Middle frontal gyrus (tissue), 1 donor: ENCODE results near the gene SLC34A1.
"Not testable (repeated sequence)": the region's sequence is repeated elsewhere in the genome, so short reads cannot be mapped to it uniquely, and the experiment has no call there.

Experiments
- DNase-seq: peaks from one replicate; pipeline ENCODE4 v3.0.0-alpha.2; 2015; ENCODE audit warnings: low spot score; ENCODE audit errors: extremely low spot score

The SLC34A1 gene

GRCh38 chr5:177354711-177355110, 29.5 kb upstream of the SLC34A1 start:
- no peak for DNase-seq

GRCh38 chr5:177355162-177355867, 28.9 kb upstream of the SLC34A1 start:
- no peak for DNase-seq

- DNase-seq: no peak
Measured at GRCh38 chr5:177355868-177356168, 28.4 kb upstream of the SLC34A1 start.

GRCh38 chr5:177356746-177357145, 27.5 kb upstream of the SLC34A1 start:
- DNase-seq: no peak

GRCh38 chr5:177357146-177357458, 27.1 kb upstream of the SLC34A1 start:
- DNase-seq: no peak

- DNase-seq: no peak
Measured at GRCh38 chr5:177357459-177358351, 26.5 kb upstream of the SLC34A1 start, which contains the start of gene RGS14. TSS of gene RGS14 (plus strand) at chr5:177357924. CDS start at chr5:177358025, 101 bp downstream.

- no peak for DNase-seq
Measured at GRCh38 chr5:177358370-177358819, 25.8 kb upstream of the SLC34A1 start.

- no peak for DNase-seq
Measured at GRCh38 chr5:177359451-177359851, 24.8 kb upstream of the SLC34A1 start.

- no peak for DNase-seq
Measured at GRCh38 chr5:177359860-177360259, 24.4 kb upstream of the SLC34A1 start.

- DNase-seq: not testable (repeated sequence)
Measured at GRCh38 chr5:177360740-177361139, 23.5 kb upstream of the SLC34A1 start.

GRCh38 chr5:177361418-177362291, 22.6 kb upstream of the SLC34A1 start:
- DNase-seq: no peak

GRCh38 chr5:177362292-177362609, 22.0 kb upstream of the SLC34A1 start:
- no peak for DNase-seq

- no peak for DNase-seq
Measured at GRCh38 chr5:177362610-177363507, 21.4 kb upstream of the SLC34A1 start.

GRCh38 chr5:177363565-177363964, 20.7 kb upstream of the SLC34A1 start:
- no peak for DNase-seq

- no peak for DNase-seq
Measured at GRCh38 chr5:177364159-177364962, 19.9 kb upstream of the SLC34A1 start.

- DNase-seq: no peak
Measured at GRCh38 chr5:177365845-177366527, 18.2 kb upstream of the SLC34A1 start.

- no peak for DNase-seq
Measured at GRCh38 chr5:177366528-177367322, 17.5 kb upstream of the SLC34A1 start.

- no peak for DNase-seq
Measured at GRCh38 chr5:177367323-177367848, 16.8 kb upstream of the SLC34A1 start.
